CD4-positive, alpha-beta T cell treated with Interleukin-1 beta for 1 hour (primary cell): ENCODE results near the gene SLC35A3.
"Not testable (repeated sequence)": the region's sequence is repeated elsewhere in the genome, so short reads cannot be mapped to it uniquely, and the experiment has no call there.

Source experiments
- DNase-seq, 2 donors: peaks; one replicate each; pipeline ENCODE4 v3.0.0-alpha.2; 2020 to 2022

SLC35A3 gene

DNA sequence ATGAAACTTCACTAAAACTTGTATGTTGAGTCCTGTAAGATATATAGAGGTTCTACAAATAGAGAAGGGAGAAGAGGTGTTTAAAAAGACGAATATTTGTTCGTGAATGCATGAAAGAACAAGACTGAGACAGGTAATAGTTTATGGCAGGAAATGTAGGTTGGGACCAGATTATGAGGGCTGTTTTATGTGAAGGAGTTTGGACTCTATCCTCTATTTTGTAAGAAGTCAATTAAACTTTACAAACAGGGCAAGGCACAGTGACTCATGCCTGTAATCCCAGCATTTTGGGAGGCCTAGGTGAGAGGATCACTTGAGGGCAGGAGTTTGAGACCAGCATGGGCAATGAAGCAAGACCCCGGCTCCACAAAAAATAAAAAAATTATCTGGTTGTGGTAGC, 5.7 kb downstream of the SLC35A3 start:
- DNase-seq, result no peak

DNA sequence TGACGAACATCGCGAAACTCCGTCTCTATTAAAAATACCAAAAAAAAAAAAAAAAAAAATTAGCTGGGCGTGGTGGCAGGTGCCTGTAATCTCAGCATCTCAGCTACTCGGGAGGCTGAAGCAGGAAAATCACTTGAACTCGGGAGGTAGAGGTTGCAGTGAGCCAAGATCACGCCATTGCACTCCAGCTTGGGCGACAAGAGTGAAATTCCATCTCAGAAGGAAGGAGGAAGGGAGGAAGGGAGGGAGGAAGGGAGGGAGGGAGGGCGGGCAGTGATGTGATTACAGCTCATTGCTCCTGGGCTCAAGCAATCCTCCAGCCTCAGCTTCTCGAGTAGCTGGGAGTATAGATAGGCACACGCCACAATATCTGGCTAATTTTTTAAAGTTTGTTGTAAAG, 7.5 kb downstream of the SLC35A3 start:
- DNase-seq, result not testable (repeated sequence)

DNA sequence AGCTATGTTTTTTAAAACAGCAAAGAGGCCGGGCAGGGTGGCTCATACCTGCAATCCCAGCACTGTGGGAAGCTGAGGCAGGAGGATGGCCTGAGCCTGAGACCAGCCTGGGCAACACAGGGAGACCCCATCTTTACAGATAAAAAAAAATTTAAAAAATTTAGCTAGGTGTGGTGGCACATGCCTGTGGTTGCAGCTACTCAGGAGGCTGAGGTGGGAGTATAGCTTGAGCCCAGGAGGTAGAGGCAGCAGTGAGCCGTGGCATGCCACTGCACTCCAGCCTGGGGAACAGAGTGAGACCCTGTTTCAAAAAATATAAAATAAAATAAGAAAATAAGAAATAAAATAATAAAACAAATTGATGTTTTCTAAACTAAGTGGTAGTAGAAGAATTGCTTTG, 8.4 kb downstream of the SLC35A3 start:
- DNase-seq, result no peak

DNA sequence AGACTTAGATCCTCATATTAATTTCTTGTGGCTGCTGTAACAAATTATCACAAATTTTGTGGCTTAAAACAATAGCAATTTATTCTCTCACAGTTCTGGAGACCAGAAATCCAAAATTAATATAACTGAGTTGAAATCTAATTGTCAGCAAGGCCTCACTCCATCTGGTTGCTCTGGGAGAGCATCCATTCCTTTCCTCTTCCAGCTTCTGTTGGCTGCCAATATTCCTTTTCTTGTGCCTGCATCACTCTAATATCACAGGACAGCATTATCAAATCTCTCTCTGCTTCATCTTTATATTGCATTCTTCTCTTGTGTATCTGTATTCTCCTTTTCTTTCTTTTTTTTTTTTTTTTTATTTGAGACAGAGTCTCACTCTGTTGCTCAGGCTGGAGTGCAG, 9.3 kb downstream of the SLC35A3 start:
- DNase-seq, result no peak

DNA sequence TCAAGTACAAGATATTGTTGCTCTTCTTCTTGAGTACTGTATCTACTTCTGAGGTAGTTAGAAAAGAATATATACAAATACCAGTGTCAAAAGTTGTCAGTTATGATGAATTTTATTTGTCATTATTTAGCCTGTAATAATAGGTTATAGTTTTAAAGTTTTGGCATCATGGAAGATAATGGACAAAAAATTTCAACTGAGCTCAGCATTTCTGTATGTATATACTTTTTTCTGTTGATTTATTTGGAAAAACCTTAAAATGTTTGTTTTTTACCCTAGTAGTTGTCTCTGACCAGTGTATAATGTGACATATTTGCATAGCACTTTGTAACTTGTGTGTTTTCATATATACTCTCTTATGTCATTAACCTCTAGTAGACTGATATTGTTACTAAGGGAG, 11.1 kb downstream of the SLC35A3 start:
- no peak for DNase-seq

DNA sequence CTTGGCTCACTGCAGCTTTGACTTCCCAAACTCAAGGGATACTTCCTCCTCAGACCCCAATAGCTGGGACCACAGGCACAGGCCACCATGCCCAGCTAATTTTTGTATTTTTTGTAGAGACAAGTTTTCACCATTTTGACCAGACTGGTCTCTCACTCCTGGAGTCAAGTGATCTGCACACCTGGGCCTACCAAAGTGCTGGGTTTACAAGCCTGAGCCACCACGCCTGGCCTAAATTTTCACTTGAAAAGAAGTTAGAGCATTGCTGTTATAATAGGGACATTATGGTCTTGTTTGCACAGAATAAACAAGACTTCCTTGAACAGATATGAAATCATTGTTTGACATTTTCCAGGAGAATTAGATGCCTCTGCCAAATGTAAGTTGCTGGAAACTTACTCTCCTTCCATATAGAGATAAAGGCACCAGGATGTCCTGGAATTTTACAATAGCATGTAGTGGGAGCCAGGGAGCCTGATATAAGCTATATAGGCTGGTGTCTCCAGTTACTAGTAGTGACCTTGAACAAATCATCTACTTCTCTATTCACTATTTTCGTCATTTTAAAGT, 16.9 kb downstream of the SLC35A3 start:
- no peak for DNase-seq

DNA sequence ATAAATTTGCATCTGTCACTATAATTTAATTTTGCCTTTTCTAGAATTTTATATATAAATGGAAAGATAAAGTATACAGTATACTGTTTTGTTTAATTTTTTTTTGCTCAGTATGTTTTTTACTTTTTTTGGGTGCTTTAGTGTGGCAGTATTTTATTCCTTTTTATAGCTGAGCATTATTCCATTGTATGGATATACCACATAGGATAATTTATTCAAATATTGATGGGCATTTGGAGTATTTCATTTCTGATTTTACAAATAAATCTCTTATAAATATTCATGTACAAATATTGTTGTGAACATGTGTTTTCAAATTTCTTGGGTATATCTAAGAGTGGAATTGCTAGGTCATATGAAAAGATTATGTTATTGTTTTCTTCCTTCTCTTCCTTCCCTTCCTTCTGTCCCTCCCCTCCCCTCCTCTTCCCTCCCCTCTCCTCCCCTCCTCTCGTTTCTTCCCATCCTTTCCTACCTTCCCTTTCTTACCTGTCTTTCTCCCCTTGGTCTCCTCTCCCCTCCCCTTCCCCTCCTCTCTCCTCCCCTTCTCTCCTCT, 18.5 kb downstream of the SLC35A3 start:
- no peak for DNase-seq

DNA sequence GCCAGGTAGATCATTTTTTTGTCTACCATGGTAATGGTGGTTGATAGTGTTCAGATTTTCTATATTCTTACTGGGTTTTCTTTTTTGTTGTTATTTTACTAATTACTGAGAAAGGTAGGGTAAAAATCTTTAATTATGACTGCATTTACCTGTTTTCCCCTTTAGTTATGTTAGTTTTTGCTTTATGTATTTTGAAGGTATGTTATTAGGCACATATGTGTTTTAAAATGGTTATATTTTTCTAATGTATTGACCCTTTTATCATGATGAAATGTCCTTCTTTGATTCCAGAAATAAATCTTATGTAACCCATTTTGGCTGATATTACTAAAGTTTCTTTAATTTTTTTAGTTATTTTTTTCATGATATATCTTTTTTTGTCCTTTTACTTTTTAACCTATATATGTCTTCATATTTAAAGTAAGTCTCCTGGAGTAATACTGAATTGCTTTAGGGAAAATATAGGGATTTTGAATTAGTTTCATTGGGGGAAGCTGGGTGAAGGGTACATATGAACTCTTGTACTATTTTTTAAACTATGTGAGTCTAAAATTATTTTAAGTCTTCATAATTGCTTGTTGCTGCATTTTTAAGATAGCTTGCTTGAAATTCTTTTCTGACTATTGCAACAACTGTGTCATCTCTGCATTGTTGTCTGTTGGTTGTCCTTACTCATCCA, 22.4 kb downstream of the SLC35A3 start:
- no peak for DNase-seq

DNA sequence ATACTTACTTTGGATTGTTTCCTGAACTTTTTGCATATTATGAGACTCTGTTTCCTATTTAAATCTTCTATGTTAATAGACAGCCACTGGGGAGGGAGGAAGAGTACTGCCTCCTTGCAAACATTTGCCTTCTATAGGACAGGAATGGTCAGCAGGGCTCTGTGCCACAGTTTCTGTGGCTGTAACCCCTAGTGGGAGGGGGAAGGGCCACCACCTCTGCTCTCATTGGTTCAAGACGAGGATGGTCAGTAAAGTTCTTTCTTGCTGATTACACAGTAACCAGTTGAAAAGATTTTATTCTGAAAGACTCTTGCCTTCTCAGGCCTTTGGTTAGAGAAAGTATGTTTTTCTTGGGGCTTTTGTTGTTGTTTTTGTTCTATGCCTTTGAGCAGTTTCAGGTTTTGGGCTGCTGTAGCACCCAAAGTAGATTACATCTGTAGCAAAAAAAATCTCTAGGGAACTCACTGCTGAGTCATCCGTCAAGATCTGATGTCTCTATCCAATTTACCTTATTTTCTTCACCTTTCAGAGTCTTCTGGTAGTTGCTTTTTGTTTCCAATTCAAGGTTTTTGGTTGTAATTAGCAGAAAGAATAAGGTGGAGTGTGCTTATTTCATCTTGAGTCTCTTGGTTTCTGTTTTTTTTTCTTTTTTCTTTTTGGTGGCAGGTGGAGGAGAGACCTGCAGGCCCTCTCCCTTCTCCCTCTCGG, 23.1 kb downstream of the SLC35A3 start:
- no peak for DNase-seq

DNA sequence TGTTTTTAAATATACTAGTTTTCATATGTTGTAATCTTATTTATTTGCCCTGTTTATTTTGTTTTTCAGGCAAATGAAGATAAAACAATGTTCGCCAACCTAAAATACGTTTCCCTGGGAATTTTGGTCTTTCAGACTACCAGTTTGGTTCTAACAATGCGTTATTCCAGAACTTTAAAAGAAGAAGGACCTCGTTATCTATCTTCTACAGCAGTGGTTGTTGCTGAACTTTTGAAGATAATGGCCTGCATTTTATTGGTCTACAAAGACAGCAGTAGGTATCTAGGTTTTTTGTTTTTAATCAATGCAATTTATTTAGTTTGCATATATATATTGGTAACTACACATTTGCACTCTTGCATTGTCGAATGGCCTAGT, 23.7 kb downstream of the SLC35A3 start:
- no peak for DNase-seq

DNA sequence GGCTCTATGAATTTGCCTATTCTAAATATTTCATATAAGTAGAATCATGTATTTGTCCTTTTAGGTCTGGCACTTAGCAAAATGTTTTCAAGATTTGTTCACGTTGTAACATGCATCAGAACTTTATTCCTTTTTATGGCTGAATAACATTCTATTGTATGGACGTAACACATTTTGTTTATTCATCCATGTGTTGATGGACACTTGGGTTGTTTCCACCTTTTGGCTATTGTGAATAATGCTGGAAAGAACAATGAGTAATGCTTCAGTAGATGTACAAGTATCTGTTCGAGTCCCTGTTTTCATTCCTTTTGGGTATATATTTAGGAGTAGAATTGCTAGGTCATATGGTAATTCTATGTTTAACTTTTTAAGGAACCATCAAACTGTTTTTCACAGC, 24.7 kb downstream of the SLC35A3 start:
- no peak for DNase-seq

DNA sequence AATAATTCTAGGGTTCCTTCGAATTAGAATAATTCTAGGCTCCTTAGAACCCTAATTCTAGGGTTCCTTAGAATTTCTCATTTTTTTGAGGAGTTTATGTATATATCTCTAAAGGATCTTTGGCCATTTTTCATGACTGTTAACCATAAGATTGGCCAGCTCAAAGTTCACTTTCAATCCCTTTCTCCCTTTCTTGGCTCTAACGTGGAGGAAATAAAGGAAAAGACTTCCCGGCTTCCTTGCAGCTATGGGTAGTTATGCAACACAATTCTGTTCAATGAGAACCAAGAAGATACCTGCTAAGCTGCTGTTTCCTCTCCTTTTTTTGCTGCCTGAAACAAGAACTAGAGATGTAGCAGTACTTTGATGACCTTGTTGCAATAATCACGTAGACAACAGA, 27.2 kb downstream of the SLC35A3 start:
- no peak for DNase-seq

DNA sequence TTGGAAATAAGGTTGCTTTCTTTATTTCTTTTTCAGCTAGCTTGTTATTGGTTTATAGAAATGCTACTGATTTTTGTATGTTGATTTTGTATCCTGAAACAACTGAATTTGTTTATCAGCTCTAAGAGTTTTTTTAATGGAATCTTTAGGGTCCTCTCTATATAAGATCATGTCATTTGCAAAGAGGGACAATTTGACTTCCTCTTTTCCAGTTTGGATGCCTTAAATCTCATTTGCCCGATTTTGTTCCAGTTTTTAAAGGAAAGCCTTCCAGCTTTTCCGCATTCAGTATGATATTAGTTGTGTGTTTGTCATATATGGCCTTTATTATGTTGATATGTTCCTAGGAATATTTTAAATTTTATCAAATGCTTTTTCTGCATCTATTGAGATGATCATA, 31.7 kb downstream of the SLC35A3 start:
- no peak for DNase-seq

DNA sequence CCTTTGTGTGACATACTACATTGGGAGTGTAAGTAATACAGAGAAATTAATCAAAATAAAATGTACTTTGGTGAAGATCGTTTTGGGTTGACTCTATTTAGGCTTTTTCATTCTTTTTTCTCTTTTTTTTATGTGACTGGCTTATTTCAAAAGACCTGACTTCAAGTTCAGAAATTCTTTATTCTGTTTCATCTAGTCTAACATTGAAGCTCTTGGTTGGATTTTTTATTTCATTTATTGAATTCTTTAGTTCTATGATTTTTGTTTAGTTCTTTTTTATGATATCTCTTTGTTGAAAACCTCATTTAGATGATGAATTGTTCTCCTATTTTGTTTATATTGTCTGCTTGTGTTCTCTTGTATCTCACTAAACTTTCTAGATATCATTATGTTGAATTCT, 35.6 kb downstream of the SLC35A3 start:
- DNase-seq, result no peak

DNA sequence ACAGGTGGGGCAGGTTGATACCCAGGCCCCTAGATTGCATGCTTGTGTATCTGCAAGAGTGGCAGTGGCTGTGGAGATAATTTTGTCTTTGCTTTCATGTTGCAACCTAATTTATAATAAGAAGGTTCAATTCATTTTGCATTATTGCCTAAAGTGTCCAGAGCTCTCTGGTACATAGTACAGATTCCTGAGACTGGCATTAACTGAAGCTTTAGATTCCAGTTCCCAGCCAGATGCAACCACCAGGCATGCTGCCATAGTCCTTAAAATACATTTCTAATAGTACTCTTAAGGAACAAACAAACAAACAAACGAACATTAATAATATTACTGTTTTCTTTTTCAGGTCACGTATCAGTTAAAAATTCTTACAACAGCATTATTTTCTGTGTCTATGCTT, 36.9 kb downstream of the SLC35A3 start:
- DNase-seq, result no peak

DNA sequence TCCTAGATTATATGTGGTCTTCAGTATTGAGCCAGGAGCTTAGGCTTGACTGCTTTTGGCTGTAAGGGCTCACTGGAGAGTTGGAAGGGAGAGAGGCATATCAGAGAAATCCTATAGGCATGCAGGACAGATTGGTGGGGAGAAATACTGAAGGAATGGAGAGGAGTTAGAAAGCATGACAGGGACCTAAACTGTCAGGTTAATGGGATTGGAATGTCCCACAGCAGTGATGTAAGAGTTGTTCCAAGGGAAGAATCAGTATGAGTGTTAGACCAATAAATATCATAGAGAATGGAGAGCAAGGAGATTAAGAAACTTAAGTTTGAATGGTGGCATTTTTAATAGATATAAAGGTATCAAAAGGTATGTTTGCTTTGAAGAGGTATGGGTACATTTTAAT, 39.7 kb downstream of the SLC35A3 start:
- DNase-seq, result no peak

DNA sequence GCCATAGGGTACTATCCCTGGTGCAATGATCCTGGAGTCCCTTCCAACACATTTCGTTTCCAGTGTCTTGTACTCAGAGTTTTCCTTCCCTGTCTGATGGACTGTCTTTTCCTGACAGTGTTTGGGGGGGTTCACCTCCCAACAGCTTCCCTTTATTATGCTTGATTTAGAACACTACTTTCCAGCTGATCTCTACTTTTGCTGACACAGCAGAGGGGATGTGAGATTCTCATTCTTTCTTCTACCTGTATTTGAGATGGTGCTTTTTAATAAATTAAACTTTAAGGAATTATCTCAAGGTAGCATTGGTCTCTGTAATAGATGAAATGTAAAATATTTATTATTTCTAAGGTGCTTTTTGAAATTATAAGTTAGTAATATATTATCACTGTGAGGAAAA, 41.0 kb downstream of the SLC35A3 start:
- no peak for DNase-seq

DNA sequence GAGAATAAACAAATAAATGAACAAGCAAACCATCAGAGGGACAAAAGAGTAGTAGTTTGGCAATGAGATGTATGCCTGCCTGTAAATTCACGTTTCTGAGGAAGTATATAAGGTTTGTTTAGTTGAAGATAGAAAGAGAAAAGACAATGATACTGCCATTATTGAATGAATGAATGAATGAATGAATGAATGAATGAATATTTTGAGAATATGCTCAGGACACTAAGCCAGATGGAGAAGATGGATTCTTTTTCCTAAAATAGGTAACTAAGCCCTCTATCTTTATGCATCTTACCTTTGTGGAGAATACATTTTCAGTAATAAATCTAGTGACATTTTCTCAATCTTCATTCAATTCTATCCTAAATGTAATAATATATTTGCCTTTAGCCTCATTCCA, 49.4 kb downstream of the SLC35A3 start:
- no peak for DNase-seq

DNA sequence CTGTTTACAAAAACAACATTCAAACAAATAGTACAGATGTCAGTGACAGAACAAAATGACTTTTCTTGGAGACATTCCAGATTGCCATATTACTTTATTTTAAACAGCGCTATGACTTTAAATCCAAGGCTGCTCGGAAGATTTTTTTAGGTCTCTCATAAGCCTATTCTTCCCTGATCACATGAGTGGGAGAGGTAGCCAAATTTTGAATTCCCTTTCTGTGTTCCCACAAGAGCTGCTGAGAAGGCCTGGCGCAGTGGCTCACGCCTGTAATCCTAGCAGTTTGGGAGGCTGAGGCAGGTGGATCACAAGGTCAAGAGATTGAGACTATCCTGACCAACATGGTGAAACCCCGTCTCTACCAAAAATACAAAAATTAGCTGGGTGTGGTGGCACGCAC, 53.7 kb downstream of the SLC35A3 start:
- no peak for DNase-seq

DNA sequence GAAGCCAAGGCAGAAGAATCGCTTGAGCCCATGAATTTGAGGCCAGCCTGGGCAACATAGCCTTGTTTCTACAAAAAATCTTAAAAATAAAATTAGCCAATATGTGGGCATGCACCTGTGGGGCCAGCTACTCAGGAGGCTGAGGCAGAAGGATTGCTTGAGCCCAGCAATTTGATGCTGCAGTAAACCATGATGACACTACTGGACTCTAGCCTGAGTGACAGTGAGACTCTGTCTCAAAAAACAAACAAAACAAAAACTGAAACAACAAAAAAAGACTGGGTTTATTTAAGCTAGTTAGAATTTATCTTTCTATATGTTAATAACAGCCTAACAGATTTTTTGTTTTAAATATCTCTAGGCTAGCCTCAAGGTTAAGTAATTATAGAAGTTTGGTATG, 57.4 kb downstream of the SLC35A3 start:
- DNase-seq, result no peak

DNA sequence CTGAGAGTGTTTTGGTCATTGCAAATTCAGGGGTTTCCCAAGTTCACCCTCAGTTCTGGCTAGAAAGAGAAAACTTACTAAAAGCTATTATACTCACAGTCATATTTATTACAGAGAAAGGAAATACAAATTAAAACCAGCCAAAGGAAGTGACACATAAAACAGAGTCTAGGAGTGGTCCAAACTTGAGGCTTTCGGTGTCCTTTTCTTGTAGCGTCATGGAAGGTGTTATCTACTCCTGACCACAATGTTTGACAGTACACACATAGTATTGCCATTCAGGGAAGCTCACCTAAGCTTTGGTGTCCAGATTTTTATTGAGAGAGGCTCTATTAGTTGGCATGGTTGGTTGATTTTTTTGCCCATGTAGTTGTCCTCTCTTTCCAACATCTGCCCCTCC, 59.0 kb downstream of the SLC35A3 start:
- DNase-seq, result peak; percentile 17 to 58

DNA sequence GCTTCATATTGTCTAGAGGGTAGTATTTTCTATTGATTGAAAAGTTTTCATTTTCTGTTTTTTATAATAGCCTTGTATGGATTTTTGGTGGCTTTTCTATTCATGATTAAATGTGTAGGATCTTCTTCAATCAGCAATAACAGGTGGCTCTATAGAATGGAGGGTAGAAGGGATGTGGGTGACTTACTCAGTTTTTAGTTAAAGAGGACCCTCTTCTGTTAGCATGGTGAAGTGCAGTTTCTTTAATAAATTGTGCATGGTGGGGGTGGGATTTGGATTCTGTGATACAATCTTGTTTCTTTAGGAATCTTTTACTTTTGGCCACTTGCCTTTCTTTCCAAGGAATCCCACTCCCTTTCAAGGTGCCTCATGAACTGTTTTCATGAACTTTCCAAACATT, 64.7 kb downstream of the SLC35A3 start:
- peak in 1 of 2 donors; percentile 36 for DNase-seq

DNA sequence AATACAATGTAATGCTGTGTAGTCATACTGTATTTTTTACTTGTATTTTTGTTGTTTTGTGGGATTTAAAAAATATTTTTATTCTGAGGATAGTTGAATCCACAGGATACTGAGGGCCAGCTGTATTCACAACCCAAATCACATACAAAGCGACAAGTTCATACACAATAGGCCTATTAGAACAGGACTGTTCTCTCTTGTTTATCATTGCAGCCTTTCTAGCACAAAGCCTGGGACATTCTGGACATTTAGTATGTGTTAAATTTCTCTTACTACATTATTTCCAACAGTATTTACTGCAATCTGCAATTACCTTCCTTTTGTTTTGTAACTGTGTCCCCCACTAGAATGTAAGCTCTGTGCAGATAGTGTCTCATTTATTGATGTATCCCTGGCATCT, 65.4 kb downstream of the SLC35A3 start:
- no peak for DNase-seq
